Measurements from ENCODE around the gene RNF207. TPM values are rescaled to one million over a fixed set of nuclear protein-coding genes. Genes with fewer than 3 reads are reported as not detected.
"Not testable (repeated sequence)": the region's sequence is repeated elsewhere in the genome, so short reads cannot be mapped to it uniquely, and the experiment has no call there.

Gene RNF207
- total RNA-seq, 1 experiment from 2014 or later = 0.12 TPM

DNA sequence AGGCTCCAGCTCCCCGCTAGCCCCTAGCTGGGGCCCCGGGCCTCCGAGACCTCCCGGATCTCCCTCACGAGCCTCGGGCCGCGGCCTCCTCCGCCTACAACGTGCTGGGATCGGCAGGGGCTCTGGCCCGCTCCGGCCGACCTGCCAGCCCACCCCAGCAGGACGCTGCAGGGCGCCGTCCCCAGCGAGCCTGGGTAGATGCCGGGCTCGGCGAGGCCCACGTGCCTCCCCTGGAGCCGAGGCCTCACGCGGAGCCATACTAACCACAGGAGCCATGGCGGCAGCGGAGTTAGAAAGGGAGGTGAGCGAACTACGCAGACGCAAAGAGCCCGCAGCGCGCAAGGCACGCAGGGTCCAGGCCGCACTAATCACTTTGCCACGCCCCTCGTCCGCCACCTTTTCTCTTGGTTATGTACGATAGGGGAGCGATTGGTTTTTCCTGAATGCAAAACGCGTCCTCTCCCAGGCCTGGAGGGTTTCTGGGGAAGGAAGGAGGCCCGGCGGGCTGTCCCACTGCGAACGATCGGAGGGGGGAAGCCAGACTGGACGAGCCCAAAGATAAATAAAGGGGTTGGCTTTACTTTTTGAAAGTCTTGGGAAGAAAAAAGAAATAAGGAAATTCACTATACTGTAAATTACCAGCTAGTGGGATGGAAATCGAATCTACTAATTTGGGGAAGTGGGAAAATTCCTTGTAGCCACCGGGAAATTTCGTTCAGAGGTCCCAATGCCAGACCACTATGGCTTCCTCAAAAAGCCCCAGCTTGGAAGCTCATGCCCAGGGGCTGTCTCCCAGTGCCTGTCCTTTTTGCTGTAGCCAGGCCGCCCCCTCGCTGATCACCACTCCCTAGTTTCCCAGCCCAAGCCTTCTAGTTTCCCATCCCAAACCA lies 6.4 kb upstream of the RNF207 start, which contains the start of gene RPL22:
RPL22 (minus strand) TSS at position 298 of the 890 bp plus-strand sequence; CDS start at position 276, 22 bp downstream.
- DNase-seq (ENCODE audit: low spot score) = peak; percentile 97

DNA sequence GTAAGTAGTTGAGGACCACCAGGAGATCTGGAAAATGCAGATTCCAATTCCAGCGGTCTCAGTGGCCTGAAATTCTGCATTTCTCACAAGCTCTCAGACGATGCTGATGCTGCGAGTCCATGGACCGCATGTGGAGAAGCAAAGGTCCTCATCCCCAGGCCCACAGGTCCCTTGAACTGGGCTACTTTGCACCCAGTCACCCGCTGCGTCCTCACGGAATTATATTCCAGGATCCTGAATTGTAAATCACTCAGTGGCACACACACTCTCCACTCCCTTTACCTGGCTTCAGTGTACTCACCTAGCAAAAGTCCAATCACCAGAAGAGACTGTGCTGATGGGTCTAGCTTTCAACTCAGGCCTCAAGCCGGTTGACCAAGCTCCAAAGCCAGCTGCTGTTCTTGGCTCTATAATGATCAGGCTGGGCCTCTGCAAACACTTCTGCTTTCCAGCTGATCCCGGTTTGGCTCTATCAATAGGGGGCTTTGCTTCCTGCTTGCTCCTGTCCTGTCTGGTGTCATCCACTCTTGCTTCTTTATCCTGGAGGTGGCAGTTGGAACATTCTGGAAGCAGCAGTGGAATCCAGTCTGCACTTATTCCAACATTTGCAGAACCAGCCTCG lies 5.6 kb upstream of the RNF207 start:
- no peak for DNase-seq (ENCODE audit: low spot score)

DNA sequence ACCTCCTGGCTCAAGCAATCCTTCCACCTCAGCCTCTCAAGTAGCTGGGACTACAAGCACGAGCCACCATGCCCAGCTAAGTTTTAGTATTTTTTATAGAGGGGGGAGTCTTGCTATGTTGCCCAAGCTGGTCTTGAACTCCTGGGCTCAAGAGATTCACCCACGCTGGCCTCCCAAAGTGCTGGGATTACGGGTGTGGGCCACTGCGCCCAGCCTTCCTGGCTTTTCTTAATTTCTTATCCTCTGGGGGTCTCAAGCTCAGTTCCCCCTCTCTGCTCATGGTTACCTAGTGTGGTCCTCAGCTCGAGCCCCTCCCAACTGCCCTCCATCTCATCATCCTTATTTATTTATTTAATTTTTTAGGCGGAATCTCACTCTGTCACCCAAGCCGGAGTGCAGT lies 3.7 kb upstream of the RNF207 start:
- DNase-seq (ENCODE audit: low spot score) = no peak

DNA sequence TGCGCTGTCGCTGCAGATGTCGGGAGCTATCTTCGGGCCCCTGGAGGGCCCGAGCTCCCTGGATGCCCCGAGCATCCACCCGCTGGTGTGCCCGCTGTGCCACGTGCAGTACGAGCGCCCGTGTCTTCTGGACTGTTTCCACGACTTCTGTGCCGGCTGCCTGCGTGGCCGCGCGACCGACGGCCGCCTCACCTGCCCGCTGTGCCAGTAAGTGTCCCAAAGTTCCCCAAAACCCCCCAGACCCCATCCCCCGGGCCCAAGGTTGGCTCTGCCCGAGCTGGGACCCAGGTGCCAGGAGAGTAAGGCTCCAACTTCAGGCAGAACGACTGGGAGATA lies 569 bp downstream of the RNF207 start:
- no peak for DNase-seq (ENCODE audit: low spot score)

DNA sequence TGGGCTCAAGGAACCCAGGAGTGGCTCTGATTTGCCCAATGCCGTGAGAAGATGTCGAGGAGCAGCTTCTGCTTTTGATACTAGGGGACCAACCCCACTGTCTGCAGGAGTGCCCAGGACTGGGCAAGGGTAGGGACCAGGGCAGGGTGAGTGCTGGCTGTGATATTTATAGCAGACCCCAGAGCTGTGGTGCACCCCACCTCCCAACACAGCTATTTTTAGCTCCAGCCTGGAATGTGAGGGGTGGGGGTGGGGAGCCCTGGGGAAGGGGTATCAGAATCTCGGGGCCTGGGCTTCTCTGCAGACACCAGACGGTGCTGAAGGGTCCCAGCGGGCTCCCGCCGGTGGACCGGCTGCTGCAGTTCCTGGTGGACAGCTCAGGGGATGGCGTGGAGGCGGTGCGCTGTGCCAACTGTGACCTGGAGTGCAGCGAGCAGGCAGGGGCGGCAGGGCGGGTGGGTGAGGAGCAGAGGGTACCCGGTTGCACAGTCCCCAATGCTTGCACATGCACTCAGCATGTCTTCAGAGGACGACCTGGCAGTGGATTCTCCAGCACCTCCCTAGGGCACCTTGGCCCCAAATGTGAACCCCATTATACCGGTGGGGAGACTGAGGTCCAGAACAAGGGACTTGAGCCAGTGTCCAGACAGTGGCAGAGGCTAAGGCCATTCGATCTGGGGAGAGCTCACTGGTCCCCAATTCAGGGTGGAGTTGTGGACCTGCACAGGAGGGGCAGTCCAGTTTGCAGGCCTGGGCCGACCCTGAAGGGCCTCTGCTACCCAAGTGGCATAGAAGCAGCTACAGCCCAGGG lies 1.4 kb downstream of the RNF207 start:
- no peak for DNase-seq (ENCODE audit: low spot score)

DNA sequence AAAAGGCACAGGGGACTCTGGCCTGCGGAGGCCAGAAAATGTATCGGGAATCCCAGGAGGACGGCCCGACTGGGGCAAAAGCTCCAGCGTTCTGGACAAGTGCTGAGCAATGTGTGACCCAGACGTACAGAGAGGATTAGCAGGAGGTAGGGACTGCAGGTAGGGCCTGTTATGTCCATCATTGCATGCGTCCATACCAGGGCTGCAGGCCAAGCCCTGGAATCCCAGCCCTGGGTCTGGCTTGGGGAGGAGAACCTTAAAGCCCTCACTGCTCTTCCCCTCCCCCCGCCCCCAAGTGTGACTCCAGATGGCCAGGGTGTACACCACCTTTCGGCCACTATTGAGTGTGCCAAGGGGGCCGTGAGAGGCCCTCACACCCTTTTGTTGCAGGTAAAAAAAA lies 2.0 kb downstream of the RNF207 start:
- no peak for DNase-seq (ENCODE audit: low spot score)

DNA sequence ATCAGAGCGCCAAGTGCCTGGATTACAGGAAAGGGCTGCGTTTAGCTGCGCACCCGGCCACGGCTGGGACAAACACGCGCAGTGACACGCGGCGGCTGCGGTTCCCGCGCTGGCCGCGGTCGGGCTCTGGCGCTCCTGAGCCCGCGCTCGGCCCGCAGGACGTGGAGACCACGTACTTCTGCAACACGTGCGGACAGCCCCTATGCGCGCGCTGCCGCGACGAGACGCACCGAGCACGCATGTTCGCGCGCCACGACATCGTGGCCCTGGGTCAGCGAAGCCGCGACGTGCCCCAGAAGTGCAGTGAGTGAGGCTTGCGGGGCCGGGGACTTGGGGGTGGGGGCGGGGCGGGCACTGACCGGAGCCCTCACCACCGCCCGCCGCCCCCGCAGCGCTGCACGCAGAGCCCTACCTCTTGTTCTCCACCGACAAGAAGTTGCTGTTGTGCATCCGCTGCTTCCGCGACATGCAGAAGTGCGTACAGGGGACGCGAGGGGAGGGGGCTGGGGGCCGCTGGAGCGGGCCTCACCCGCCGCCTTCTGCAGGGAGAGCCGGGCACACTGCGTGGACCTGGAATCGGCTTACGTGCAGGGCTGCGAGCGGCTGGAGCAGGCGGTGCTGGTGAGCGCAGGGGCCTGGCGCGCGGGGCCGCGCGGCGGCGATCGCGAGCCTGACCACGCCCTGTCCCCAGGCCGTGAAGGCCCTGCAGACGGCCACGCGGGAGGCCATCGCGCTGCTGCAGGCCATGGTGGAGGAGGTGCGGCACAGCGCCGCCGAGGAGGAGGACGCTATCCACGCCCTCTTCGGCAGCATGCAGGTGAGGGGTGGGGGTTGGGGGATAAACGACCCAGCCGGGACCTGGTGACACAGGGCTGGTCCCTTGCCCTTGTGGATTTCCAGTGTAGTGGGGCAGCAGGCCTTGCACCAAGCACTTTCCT lies 3.1 kb downstream of the RNF207 start:
- no peak for DNase-seq (ENCODE audit: low spot score)

DNA sequence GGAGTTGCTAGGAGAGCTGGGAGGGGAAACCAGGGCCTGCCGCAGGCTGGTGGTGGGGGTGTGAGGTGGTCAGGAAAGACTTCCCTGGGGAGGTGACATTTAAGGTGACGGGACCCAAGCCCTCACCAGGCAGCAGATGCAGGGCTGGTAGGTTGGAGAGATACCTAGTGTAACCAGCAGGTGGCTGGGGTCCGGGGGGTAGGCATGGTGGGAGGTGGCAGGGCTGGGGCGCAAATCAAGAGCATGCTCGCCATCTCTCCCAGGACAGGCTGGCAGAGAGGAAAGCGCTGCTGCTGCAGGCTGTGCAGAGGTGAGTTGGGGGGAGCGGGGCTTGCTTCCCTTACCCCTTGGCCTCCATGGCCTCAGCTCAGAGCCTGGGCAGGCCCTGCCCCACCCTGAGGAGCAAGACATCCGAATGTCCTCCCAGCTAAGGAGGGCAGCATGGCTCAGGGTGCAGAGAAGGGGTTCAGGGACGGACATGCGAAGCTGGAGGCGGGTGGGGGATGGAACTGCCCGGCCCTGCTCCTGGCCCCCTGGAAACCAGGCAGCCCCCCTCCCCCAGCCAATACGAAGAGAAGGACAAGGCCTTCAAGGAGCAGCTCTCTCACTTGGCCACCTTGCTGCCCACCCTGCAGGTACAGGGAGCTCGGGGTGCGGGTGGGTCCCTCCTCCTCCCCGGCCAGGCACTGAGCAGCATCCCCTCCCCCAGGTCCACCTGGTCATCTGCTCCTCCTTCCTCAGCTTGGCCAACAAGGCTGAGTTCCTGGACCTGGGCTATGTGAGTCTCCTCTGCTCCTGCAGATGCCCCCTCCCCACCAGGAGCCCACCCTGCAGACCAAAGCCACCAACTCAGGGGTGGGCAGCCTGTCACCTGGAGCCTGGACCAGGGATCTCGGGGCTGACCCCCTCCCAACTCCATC lies 4.0 kb downstream of the RNF207 start:
- no peak for DNase-seq (ENCODE audit: low spot score)

DNA sequence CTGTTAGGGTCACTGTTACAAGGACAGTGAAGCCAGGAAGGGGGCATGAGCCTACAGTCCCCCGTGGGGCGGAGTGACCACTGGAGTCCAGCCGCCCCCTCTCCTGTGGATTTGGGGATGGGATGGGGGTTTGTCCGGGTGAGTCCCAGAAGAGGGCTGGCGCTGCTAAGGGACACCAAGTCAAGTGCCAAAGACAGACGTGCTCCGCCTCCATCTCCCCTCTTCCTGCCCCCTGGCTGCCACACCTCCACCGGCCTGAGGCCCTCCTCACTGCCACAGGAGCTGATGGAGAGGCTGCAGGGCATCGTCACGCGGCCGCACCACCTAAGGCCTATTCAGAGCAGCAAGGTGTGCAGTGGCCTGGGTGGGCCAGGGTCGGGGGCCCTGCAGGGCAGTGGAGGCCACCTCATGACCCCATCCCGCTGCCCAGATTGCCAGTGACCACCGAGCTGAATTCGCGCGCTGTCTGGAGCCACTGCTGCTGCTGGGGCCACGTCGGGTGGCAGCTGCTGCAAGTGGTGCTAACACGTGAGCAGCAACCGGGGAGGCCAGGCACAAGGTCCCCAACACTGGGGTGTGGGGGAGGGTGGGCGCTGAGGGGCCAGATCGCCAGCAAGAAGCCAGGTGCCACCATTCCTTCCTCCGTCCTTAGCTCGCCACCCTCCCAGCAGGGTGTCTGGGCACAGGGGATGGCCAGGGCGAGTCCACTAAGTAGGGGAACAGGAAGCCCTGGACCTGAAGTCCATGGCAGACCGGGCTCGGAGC lies 4.9 kb downstream of the RNF207 start:
- DNase-seq (ENCODE audit: low spot score) = no peak

DNA sequence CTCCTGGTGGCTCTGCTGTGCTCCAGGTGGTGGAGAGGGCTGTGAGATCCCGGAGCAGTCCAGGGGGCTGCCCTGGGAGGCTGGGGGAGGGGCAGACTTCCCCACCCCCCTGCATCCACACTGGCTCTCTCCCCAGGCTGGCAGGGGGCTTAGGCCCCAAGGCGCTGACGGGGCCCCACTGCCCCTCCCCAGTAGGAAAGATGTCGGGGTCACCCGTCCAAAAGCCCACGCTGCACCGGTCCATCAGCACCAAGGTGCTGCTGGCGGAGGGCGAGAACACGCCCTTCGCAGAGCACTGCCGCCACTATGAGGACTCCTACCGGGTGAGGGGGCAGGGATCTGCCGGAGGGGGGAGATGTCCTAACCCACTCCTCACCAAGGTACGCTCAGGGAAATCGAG lies 5.8 kb downstream of the RNF207 start:
- no peak for DNase-seq (ENCODE audit: low spot score)

DNA sequence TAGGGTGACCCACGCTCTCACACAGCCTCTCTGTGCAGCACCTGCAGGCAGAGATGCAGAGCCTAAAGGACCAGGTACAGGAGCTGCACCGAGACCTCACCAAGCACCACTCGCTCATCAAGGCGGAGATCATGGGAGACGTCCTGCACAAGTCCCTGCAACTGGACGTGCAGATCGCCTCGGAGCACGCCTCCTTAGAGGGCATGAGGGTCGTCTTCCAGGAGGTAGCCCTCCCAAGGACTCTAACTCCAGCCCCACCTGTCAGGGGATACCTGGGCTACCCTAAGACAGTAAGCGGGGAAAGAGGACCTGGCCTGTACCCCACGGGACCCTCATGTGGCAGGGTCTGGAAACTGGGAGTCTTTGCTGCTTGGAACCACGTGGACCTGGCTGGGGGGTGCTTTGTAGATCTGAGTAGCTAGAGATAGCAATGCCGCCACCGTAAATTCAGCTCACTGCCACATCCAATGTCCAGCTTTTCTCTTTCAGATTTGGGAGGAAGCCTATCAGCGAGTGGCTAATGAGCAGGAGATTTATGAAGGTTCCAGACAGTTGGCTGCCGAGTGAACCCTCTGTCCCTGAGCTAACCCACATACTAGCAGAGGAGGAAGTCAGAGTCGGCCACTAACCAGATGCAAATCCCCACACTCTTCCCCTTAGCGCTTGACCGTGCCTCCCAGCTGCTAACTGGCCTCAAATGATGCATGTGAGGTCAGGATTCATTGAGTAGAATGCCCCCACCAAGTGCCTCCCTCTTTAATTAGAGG lies 6.5 kb downstream of the RNF207 start:
- DNase-seq (ENCODE audit: low spot score) = no peak

DNA sequence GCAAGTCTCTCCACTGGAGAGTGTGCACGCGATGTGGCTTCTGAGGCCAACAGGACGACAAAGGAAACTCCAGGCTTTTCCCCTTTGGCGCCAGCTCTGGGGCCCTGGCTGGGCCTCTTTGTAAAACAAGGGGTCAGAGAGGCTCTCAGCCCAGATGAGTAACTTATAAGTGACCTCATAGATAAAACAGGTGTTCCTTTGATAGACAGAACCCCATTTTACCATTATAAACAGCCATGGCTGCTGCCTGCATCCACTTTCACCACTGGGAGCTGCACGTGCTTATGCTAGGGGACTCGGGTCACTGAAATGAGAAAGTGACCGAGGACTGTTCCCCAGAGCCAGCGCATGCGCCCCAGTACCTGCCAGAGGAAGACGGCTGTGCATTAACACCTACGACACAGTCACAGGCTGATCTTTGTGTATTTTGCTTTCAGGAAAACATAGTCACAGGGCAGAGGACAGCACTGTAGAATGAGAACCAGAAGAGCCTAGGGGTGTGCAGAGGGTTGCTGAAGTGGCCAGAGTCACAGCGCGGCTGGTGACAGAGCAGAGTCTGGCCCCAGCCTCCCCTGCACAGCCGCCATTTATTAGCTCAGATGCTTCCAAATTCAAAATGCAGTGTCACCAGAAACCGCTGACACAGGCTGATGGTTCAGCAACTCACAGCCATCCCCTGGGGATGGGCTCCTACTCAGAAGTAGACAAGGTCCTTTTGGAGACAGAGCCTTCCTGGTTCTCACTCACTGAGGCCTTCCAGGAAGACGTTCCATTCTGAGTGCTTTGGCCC lies 12.7 kb downstream of the RNF207 start:
- DNase-seq (ENCODE audit: low spot score) = no peak

DNA sequence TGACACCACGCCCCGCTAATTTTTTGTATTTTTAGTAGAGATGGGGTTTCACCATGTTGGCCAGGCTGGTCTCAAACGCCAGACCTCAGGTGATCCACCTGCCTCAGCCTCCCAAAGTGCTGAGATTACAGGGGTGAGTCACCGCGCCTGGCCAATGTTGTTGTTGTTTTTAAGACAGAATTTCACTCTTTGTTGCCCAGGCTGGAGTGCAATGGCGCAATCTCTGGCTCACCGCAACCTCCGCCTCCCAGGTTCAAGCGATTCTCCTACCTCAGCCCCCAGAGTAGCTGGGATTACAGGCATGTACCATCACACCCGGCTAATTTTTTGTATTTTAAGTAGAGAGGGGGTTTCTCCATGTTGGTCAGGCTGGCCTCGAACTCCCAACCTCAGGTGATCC lies 13.7 kb downstream of the RNF207 start:
- not testable (repeated sequence) for DNase-seq (ENCODE audit: low spot score)

DNA sequence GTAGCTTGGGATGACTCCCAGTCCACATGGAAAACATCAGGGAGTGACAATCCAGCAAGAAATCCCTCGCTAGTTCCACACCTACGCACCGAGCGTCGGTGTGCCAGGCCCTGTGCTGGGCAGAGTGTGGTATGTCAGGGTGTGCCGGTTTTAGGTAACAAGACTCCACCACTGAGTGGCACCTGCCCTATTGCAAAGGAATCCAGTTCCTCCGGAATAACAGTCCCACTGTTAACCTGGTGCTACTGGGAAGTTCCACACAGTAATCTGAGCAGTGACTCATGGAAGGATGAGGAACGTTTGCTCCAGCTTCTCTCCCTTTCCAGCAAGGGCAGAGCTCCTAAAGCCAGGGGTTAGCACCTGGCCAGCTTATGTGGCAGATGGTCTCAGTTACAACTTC lies 14.3 kb downstream of the RNF207 start:
- no peak for DNase-seq (ENCODE audit: low spot score)

DNA sequence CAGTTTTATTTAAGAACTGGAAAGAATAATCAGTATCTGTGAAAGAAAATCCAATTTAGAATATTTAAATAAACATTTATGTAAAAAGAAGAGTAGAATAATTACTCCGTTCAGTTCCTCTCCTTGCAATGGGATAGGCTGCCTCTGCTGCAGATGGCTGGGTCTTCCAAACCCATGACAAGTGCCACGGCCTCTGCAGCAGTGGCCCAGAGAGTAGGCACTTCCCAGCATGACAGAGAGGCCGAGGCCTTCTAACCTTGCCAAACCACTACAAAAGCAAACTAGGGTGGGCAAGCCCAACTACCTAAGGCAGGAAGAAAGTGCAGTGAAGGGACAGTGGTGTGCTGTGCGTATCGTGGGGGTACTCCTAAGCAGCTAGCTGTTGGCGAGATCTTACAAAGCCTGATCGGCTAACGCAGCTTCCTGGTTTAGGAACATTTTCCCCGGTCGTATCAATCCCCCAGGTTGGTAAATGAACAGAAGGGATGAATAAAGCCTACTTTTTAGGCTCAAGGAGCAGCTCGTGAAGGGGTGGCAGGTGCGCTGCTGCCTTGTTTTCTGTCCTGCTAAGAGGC lies 15.4 kb downstream of the RNF207 start:
- no peak for DNase-seq (ENCODE audit: low spot score)

DNA sequence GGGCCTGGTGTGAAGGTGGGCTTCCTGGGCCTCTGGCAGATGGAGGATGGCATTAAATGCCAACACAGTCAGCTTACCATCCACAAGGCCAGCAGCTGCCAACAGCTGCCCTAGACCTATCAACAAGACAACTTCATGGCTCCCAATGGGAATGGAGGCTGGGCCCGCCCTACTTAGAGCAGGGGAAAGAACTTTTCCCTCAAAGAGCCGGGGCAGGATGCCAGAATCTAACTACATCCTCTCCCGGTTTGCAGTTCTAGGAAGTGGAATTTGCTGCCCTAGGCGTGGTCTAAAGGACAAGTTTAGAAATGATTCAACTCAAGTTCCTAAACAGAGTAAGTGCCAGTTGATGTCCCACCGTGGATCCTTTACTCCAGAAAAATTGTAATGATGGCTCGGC lies 16.7 kb downstream of the RNF207 start:
- no peak for DNase-seq (ENCODE audit: low spot score)

DNA sequence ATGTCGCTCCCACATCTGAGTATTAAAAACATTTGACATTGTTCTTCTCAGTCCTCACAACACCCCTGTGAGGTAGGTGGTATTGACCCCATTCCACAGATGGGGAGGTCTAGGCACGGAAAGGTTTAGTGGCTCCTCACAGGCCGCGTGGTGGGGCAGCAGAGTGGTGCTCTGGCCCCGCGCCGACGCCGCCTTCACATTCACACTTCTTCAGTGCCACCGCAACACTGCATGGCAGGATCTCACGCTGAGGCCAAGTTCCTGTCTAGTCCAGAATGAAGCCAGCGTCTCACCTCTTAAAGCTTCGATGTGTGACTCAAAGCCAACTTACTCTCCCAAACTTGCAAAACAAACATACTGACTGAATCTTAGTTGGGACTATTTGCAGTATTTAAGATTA lies 17.7 kb downstream of the RNF207 start:
- no peak for DNase-seq (ENCODE audit: low spot score)

DNA sequence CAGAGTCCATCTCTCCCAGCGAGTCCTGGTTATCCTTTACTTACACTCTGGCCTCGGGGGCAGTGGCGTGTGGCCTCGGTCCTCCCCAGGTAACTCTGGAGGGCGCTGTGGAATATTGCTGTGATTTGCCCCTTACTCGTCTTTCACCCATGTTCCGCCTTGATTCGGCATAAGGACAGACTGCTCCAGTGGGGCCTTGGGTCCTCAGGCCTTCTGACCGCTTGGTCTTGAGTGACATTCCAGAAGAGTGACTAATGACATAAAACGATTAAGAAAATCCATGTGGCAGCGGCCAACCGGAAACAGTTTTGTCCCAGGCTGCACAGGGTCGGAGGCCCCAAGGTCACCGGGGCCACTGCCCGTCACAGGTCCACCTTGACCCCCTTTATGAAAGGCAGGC lies 18.8 kb downstream of the RNF207 start:
- no peak for DNase-seq (ENCODE audit: low spot score)
